22Rv1 (cell line): Measurements from ENCODE around the gene RSRC1.

ENCODE experiments used
- ZFX ChIP-seq: fragments of 450-650 bp; IDR thresholded peaks from 2 replicates; pipeline ENCODE4 v1.6.1; 2017; ENCODE audit warnings: antibody characterized with exemption, borderline replicate concordance
- TF ChIP-seq, protein P1 (sequence below): fragments of 450-650 bp; IDR thresholded peaks from 2 replicates; pipeline ENCODE4 v1.5.1; 2017; ENCODE audit warnings: mild to moderate bottlenecking

- TF ChIP-seq, protein P1, sequence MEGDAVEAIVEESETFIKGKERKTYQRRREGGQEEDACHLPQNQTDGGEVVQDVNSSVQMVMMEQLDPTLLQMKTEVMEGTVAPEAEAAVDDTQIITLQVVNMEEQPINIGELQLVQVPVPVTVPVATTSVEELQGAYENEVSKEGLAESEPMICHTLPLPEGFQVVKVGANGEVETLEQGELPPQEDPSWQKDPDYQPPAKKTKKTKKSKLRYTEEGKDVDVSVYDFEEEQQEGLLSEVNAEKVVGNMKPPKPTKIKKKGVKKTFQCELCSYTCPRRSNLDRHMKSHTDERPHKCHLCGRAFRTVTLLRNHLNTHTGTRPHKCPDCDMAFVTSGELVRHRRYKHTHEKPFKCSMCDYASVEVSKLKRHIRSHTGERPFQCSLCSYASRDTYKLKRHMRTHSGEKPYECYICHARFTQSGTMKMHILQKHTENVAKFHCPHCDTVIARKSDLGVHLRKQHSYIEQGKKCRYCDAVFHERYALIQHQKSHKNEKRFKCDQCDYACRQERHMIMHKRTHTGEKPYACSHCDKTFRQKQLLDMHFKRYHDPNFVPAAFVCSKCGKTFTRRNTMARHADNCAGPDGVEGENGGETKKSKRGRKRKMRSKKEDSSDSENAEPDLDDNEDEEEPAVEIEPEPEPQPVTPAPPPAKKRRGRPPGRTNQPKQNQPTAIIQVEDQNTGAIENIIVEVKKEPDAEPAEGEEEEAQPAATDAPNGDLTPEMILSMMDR: no peak
- TF ChIP-seq ZFX: no peak
These were observed 295.6 kb downstream of the RSRC1 start for GRCh38 chr3:158405507-158405906.
